Thymus (tissue), 11 donors: ENCODE data around the gene SHH. TPM values are rescaled to one million over a fixed set of nuclear protein-coding genes. Genes with fewer than 3 reads are reported as not detected.

ENCODE experiments used
- DNase-seq, 9 donors: peaks; one replicate each; pipeline ENCODE4 v3.0.0-alpha.2; 2013; ENCODE audit warnings: low spot score in 9 of 9, low read depth in 6 of 9, missing footprints in 1 of 9
- H3K27ac ChIP-seq, 2 donors: one replicate each; pipeline ENCODE4 v1.5.1; 2013; ENCODE audit warnings: control low read depth in 1 of 2, low read depth in 1 of 2, low read length in 1 of 2, mild to moderate bottlenecking in 1 of 2, moderate library complexity in 1 of 2
- H3K27me3 ChIP-seq, 2 donors: one replicate each; pipeline ENCODE4 v1.5.1; 2013; ENCODE audit warnings: low read length in 1 of 2; ENCODE audit not compliant: control insufficient read depth in 2 of 2, insufficient read depth in 1 of 2
- H3K36me3 ChIP-seq, 2 donors: one replicate each; pipeline ENCODE4 v1.5.1; 2013; ENCODE audit warnings: low read length in 1 of 2, mild to moderate bottlenecking in 1 of 2, moderate library complexity in 1 of 2; ENCODE audit not compliant: control insufficient read depth in 2 of 2, insufficient read depth in 2 of 2
- H3K4me1 ChIP-seq, 2 donors: one replicate each; pipeline ENCODE4 v1.5.1; 2013; ENCODE audit warnings: low read length in 2 of 2; ENCODE audit not compliant: control insufficient read depth in 2 of 2, insufficient read depth in 2 of 2
- H3K4me3 ChIP-seq, 2 donors: one replicate each; pipeline ENCODE4 v1.5.1; 2013; ENCODE audit warnings: low read length in 2 of 2, control low read depth in 1 of 2, mild to moderate bottlenecking in 1 of 2
- H3K9me3 ChIP-seq, 2 donors: one replicate each; pipeline ENCODE4 v1.5.1; 2013; ENCODE audit warnings: low read length in 1 of 2, mild to moderate bottlenecking in 1 of 2; ENCODE audit not compliant: control insufficient read depth in 2 of 2, insufficient read depth in 1 of 2
- WGBS: extraction: QIAGEN DNeasy Blood & Tissue Kit; methylation state at CpG from one replicate; pipeline ENCODE4 v1.1.7; 2013; 5-methylcytosine and 5-hydroxymethylcytosine counted together
- polyA plus RNA-seq: library from polyadenylated mRNA; stranded (reverse); fragments of 200-250 nt; gene quantifications from one replicate; pipeline ENCODE4 v1.2.3, GENCODE V29; 2013
- total RNA-seq: library from RNA; stranded (reverse); fragments of 120-200 nt; gene quantifications from one replicate; pipeline ENCODE4 v1.2.4, GENCODE V29; 2013
- donor health status: healthy.

The SHH gene
- total and polyA plus RNA-seq, 2 donors, result 0.05 to 0.09 TPM

- no peak overlapping the region for H3K27ac ChIP-seq
- DNase-seq, result no peak
- H3K27me3 ChIP-seq, result peaks cover 19 to 56% of the 10 kb centered on the region in 2 donors
- H3K4me3 ChIP-seq, result no peak overlapping the region
- peaks cover 0 to 3% of the 10 kb centered on the region in 2 donors for H3K4me1 ChIP-seq
- no peaks in the 10 kb centered on the region for H3K36me3 ChIP-seq
- H3K9me3 ChIP-seq, result peaks cover 0 to 4% of the 10 kb centered on the region in 2 donors
- WGBS, result 89% methylated on average over 14 of the region's 14 CpGs
These were observed 19.8 kb downstream of the SHH start for GRCh38 chr7:155792315-155792960.

GRCh38 chr7:155791836-155792235 lies 20.4 kb downstream of the SHH start:
- 80% methylated on average over 6 of the region's 7 CpGs for WGBS

DNA sequence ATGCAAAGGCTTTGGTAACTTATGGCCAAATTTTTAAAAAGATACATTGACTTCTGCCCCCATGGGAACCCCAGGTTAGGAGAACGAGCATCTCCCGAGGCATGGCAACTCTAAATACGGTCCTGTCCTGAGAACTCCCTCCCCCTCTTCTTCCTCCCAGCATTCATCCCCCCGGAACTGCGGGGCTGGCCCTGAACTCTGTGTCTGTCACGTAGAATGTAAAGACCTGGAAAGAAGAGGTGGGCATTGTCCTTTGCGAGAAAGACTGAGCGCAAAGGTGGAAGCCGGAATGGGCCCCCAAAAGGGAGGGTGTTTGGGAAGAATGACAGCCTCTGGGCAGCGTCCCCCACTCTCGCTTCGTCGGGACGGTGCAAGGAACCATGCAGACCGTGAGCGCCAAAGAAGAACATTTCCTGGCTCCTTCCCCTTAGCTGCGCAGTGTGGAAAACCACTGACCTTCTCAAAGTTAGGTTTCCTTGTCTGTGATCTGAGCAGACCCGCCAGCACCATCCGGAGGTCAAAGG lies 21.0 kb downstream of the SHH start:
- H3K27ac ChIP-seq, result no peak overlapping the region
- no peak for DNase-seq
- H3K9me3 ChIP-seq, result no peaks in the 10 kb centered on the region
- H3K27me3 ChIP-seq, result peaks cover 20 to 57% of the 10 kb centered on the region in 2 donors
- H3K36me3 ChIP-seq, result no peaks in the 10 kb centered on the region
- no peaks in the 10 kb centered on the region for H3K4me1 ChIP-seq
- no peak overlapping the region for H3K4me3 ChIP-seq
- 81% methylated on average over 19 of the region's 19 CpGs for WGBS

More at GRCh38 chr7:155791836-155792235, 20.4 kb downstream of the SHH start:
- H3K4me3 ChIP-seq, result no peak overlapping the region
- no peak overlapping the region for H3K27ac ChIP-seq
- H3K4me1 ChIP-seq, result peaks cover 0 to 2% of the 10 kb centered on the region in 2 donors
- no peak for DNase-seq
- peaks cover 20 to 57% of the 10 kb centered on the region in 2 donors for H3K27me3 ChIP-seq
- H3K36me3 ChIP-seq, result no peaks in the 10 kb centered on the region
- H3K9me3 ChIP-seq, result peaks cover 0 to 4% of the 10 kb centered on the region in 2 donors

GRCh38 chr7:155790666-155791065 lies 21.6 kb downstream of the SHH start:
- Histone ChIP-seq H3K27ac (no peak overlapping the region), H3K36me3 (no peaks in the 10 kb centered on the region), H3K4me1 (no peaks in the 10 kb centered on the region), H3K9me3 (no peaks in the 10 kb centered on the region), H3K4me3 (no peak overlapping the region), H3K27me3 (peaks cover 22 to 52% of the 10 kb centered on the region in 2 donors)
- DNase-seq, result no peak
- WGBS, result 66% methylated on average over 8 of the region's 8 CpGs

- no peaks in the 10 kb centered on the region for H3K9me3 ChIP-seq
- 88% methylated on average over 29 of the region's 29 CpGs for WGBS
- H3K4me1 ChIP-seq, result no peaks in the 10 kb centered on the region
- H3K36me3 ChIP-seq, result peaks cover 2% of the 10 kb centered on the region in 2 donors
- H3K27ac ChIP-seq, result no peak overlapping the region
- no peak for DNase-seq
- peaks cover 16 to 49% of the 10 kb centered on the region in 2 donors for H3K27me3 ChIP-seq
- H3K4me3 ChIP-seq, result no peak overlapping the region
These were observed 23.1 kb downstream of the SHH start for GRCh38 chr7:155789001-155789725.

- H3K27ac ChIP-seq, result no peak overlapping the region
- no peak for DNase-seq
- WGBS, result 91% methylated on average over 22 of the region's 22 CpGs
- H3K4me1 ChIP-seq, result no peaks in the 10 kb centered on the region
- H3K9me3 ChIP-seq, result no peaks in the 10 kb centered on the region
- H3K27me3 ChIP-seq, result peaks cover 16 to 48% of the 10 kb centered on the region in 2 donors
- no peak overlapping the region for H3K4me3 ChIP-seq
- H3K36me3 ChIP-seq, result peaks cover 6% of the 10 kb centered on the region in 2 donors
These were observed 23.7 kb downstream of the SHH start for GRCh38 chr7:155788616-155789000.

GRCh38 chr7:155787171-155787851 lies 25.0 kb downstream of the SHH start:
- H3K36me3 ChIP-seq, result peaks cover 14 to 17% of the 10 kb centered on the region in 2 donors
- no peak overlapping the region for H3K4me3 ChIP-seq
- no peak overlapping the region for H3K27ac ChIP-seq
- peaks cover 16 to 45% of the 10 kb centered on the region in 2 donors for H3K27me3 ChIP-seq
- no peaks in the 10 kb centered on the region for H3K4me1 ChIP-seq
- DNase-seq, result no peak
- no peaks in the 10 kb centered on the region for H3K9me3 ChIP-seq
- 4% methylated on average over 68 of the region's 68 CpGs for WGBS

DNA sequence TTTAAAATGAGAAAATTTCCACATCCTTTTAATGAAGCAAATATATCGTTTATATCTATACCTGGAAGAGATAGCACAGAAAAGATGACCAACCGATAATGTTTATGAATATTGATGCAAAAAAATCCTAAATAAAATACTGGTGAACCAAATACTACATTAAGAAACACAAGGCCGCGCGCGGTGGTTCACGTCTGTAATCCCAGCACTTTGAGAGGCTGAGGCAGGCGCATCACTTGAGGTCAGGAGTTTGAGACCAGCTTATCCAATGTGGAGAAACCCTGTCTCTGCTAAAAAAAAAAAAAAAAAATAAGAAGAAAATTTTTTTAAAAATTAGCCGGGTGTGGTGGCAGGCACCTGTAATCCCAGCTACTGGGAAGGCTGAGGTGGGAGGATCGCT lies 25.8 kb downstream of the SHH start:
- no peaks in the 10 kb centered on the region for H3K9me3 ChIP-seq
- no peak overlapping the region for H3K27ac ChIP-seq
- peaks cover 16 to 44% of the 10 kb centered on the region in 2 donors for H3K27me3 ChIP-seq
- no peak for DNase-seq
- peaks cover 20 to 22% of the 10 kb centered on the region in 2 donors for H3K36me3 ChIP-seq
- WGBS, result 94% methylated on average over 10 of the region's 10 CpGs
- H3K4me1 ChIP-seq, result no peaks in the 10 kb centered on the region
- H3K4me3 ChIP-seq, result no peak overlapping the region

DNA sequence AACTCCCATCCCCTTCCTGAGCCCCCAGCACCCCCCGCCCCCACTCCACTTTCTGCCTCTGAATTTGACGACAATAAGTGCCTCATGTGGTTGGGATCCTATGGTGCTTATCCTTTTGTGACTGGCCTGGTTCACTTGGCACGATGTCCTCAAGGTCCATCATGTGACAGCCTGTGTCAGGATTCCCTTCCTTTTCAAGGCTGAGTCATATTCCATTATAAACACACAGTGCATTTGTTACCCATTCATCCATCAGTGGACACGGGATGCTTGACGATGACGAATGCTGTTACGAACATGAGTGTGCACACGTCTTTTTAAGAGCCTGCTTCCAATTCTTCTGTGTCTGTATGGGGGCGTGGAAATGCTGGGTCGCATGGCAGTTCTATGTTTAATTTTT lies 26.7 kb downstream of the SHH start:
- H3K27ac ChIP-seq, result no peak overlapping the region

More for the DNA sequence above, 26.7 kb downstream of the SHH start:
- no peaks in the 10 kb centered on the region for H3K9me3 ChIP-seq
- H3K4me1 ChIP-seq, result no peaks in the 10 kb centered on the region
- no peak overlapping the region for H3K4me3 ChIP-seq
- peaks cover 29 to 32% of the 10 kb centered on the region in 2 donors for H3K36me3 ChIP-seq
- peaks cover 14 to 40% of the 10 kb centered on the region in 2 donors for H3K27me3 ChIP-seq
- WGBS, result 96% methylated on average over 10 of the region's 10 CpGs
- DNase-seq, result no peak
